Neural progenitor cell (in vitro differentiated cells): ENCODE results near the gene KERA. TPM values are rescaled to one million over a fixed set of nuclear protein-coding genes. Genes with fewer than 3 reads are reported as not detected.

ENCODE experiments used
- DNase-seq: peaks from one replicate; pipeline ENCODE4 v3.0.0-alpha.2; 2016; ENCODE audit warnings: low spot score
- H2AFZ ChIP-seq: fragments of 200-600 bp; sonication (generic); replicated peaks from 2 replicates; pipeline ENCODE4 v1.6.1; 2016; ENCODE audit warnings: antibody characterized with exemption
- H3F3A ChIP-seq: fragments of 200-600 bp; sonication (generic); 2 replicates; pipeline ENCODE4 v1.6.1; 2016; ENCODE audit warnings: antibody characterized with exemption, low read depth
- H3K27ac ChIP-seq: fragments of 200-600 bp; sonication (generic); 2 replicates; pipeline ENCODE4 v1.5.1; 2016; ENCODE audit warnings: mild to moderate bottlenecking
- H3K27me3 ChIP-seq: fragments of 200-600 bp; sonication (generic); 2 replicates; pipeline ENCODE4 v1.6.1; 2016; ENCODE audit warnings: mild to moderate bottlenecking, moderate library complexity
- H3K36me3 ChIP-seq: fragments of 200-600 bp; sonication (generic); 2 replicates; pipeline ENCODE4 v1.5.1; 2016
- H3K4me1 ChIP-seq: fragments of 200-600 bp; sonication (generic); 2 replicates; pipeline ENCODE4 v1.6.1; 2016; ENCODE audit warnings: mixed run types
- H3K4me2 ChIP-seq: fragments of 200-600 bp; sonication (generic); 2 replicates; pipeline ENCODE4 v1.6.1; 2016
- H3K4me3 ChIP-seq: fragments of 200-600 bp; sonication (generic); 2 replicates; pipeline ENCODE4 v1.5.1; 2016
- H3K79me2 ChIP-seq: fragments of 200-600 bp; sonication (generic); 2 replicates; pipeline ENCODE4 v1.6.1; 2016; ENCODE audit warnings: low read depth
- H3K9ac ChIP-seq: fragments of 200-600 bp; sonication (generic); 2 replicates; pipeline ENCODE4 v1.6.1; 2016
- H3K9me3 ChIP-seq: fragments of 200-600 bp; sonication (generic); 2 replicates; pipeline ENCODE4 v1.5.1; 2016; ENCODE audit warnings: low read depth
- H4K20me1 ChIP-seq: fragments of 200-600 bp; sonication (generic); 2 replicates; pipeline ENCODE4 v1.6.1; 2016; ENCODE audit warnings: low read depth
- H3K27ac Mint-ChIP-seq: 3 replicates; pipeline ENCODE4 v1.8.0; 2021; ENCODE audit warnings: mixed read lengths
- H3K27me3 Mint-ChIP-seq: 2 replicates; pipeline ENCODE4 v1.8.0; 2022; ENCODE audit warnings: low read depth, mild to moderate bottlenecking, inconsistent platforms, moderate library complexity, mixed read lengths; ENCODE audit not compliant: insufficient read depth
- H3K36me3 Mint-ChIP-seq: 3 replicates; pipeline ENCODE4 v1.8.0; 2021; ENCODE audit warnings: mixed read lengths
- H3K4me1 Mint-ChIP-seq: 3 replicates; pipeline ENCODE4 v1.8.0; 2021; ENCODE audit warnings: mixed read lengths
- H3K4me3 Mint-ChIP-seq: 3 replicates; pipeline ENCODE4 v1.8.0; 2021; ENCODE audit warnings: mild to moderate bottlenecking, moderate library complexity, mixed read lengths
- H3K9me3 Mint-ChIP-seq: 3 replicates; pipeline ENCODE4 v1.8.0; 2020; ENCODE audit warnings: mixed read lengths
- CTCF ChIP-seq: fragments of 200-600 bp; sonication (generic); IDR thresholded peaks from 2 replicates; pipeline ENCODE4 v1.5.1; 2017; ENCODE audit warnings: antibody characterized with exemption, mild to moderate bottlenecking
- EZH2 ChIP-seq: fragments of 200-600 bp; sonication (generic); IDR thresholded peaks from 2 replicates; pipeline ENCODE4 v1.6.1; 2017; ENCODE audit warnings: antibody characterized with exemption, mild to moderate bottlenecking, moderate library complexity
- EZH2phosphoT487 ChIP-seq: fragments of 200-600 bp; sonication (generic); IDR thresholded peaks from 2 replicates; pipeline ENCODE4 v1.6.1; 2017; ENCODE audit warnings: antibody characterized with exemption
- total RNA-seq: library from RNA; depleted of rRNA; stranded (reverse); fragments of >200 nt; gene quantifications from 2 replicates; pipeline ENCODE4 v1.2.3, GENCODE V29; 2015; ENCODE audit warnings: low replicate concordance

Gene KERA
- total RNA-seq, 1 donor from 2014 or later, result not detected

- Mint-ChIP-seq H3K9me3 (no peaks in the 10 kb centered on the region), H3K27me3 (peaks cover 3% of the 10 kb centered on the region), H3K4me1 (no peaks in the 10 kb centered on the region), H3K4me3 (no peak overlapping the region), H3K36me3 (no peaks in the 10 kb centered on the region), H3K27ac (no peak overlapping the region)
- H3K27me3 ChIP-seq, result no peaks in the 10 kb centered on the region
- no peak overlapping the region for H2AFZ ChIP-seq
- H3K4me3 ChIP-seq, result no peak overlapping the region
- no peaks in the 10 kb centered on the region for H4K20me1 ChIP-seq
- no peak for TF ChIP-seq EZH2
- TF ChIP-seq CTCF, result no peak
- no peak for TF ChIP-seq EZH2phosphoT487
- no peak overlapping the region for H3K4me2 ChIP-seq
- no peaks in the 10 kb centered on the region for H3K36me3 ChIP-seq
- H3K79me2 ChIP-seq, result no peaks in the 10 kb centered on the region
- no peaks in the 10 kb centered on the region for H3F3A ChIP-seq
- no peaks in the 10 kb centered on the region for H3K4me1 ChIP-seq
- no peaks in the 10 kb centered on the region for H3K9me3 ChIP-seq
- H3K9ac ChIP-seq, result no peak overlapping the region
- DNase-seq, result no peak
- H3K27ac ChIP-seq, result no peak overlapping the region
These were observed 15.1 kb upstream of the KERA start for GRCh38 chr12:91072931-91073330.

GRCh38 chr12:91070936-91071335 lies 13.1 kb upstream of the KERA start:
- no peak for DNase-seq

GRCh38 chr12:91065396-91065795 lies 7.6 kb upstream of the KERA start:
- Mint-ChIP-seq H3K9me3 (peaks cover 2% of the 10 kb centered on the region), H3K27me3 (peaks cover 3% of the 10 kb centered on the region), H3K27ac (no peak overlapping the region), H3K36me3 (no peaks in the 10 kb centered on the region), H3K4me1 (no peaks in the 10 kb centered on the region), H3K4me3 (no peak overlapping the region)
- Histone ChIP-seq H3K36me3 (no peaks in the 10 kb centered on the region), H3F3A (no peaks in the 10 kb centered on the region), H3K4me2 (no peak overlapping the region), H3K27me3 (no peaks in the 10 kb centered on the region), H3K4me3 (no peak overlapping the region), H4K20me1 (no peaks in the 10 kb centered on the region), H3K79me2 (no peaks in the 10 kb centered on the region), H2AFZ (no peak overlapping the region), H3K9me3 (no peaks in the 10 kb centered on the region), H3K4me1 (no peaks in the 10 kb centered on the region), H3K27ac (no peak overlapping the region), H3K9ac (no peak overlapping the region)
- no peak for DNase-seq
- TF ChIP-seq EZH2 (no peak), EZH2phosphoT487 (no peak), CTCF (no peak)

More at GRCh38 chr12:91070936-91071335, 13.1 kb upstream of the KERA start:
- Histone ChIP-seq H3K27me3 (no peaks in the 10 kb centered on the region), H3K4me2 (no peak overlapping the region), H3F3A (no peaks in the 10 kb centered on the region), H3K9me3 (no peaks in the 10 kb centered on the region), H3K27ac (no peak overlapping the region), H3K4me1 (no peaks in the 10 kb centered on the region), H4K20me1 (no peaks in the 10 kb centered on the region), H3K36me3 (no peaks in the 10 kb centered on the region), H3K79me2 (no peaks in the 10 kb centered on the region), H3K4me3 (no peak overlapping the region), H2AFZ (no peak overlapping the region), H3K9ac (no peak overlapping the region)
- no peaks in the 10 kb centered on the region for H3K4me1 Mint-ChIP-seq
- H3K27me3 Mint-ChIP-seq, result peaks cover 3% of the 10 kb centered on the region
- H3K4me3 Mint-ChIP-seq, result no peak overlapping the region
- TF ChIP-seq CTCF, result no peak
- no peak overlapping the region for H3K27ac Mint-ChIP-seq
- no peaks in the 10 kb centered on the region for H3K9me3 Mint-ChIP-seq
- H3K36me3 Mint-ChIP-seq, result no peaks in the 10 kb centered on the region

- no peak overlapping the region for H3K27ac ChIP-seq
- peaks cover 3% of the 10 kb centered on the region for H3K27me3 Mint-ChIP-seq
- H3K4me1 ChIP-seq, result no peaks in the 10 kb centered on the region
- H3K36me3 Mint-ChIP-seq, result no peaks in the 10 kb centered on the region
- no peak overlapping the region for H3K4me3 ChIP-seq
- no peaks in the 10 kb centered on the region for H4K20me1 ChIP-seq
- DNase-seq, result no peak
- no peaks in the 10 kb centered on the region for H3K36me3 ChIP-seq
- H3K27ac Mint-ChIP-seq, result no peak overlapping the region
- H3K79me2 ChIP-seq, result no peaks in the 10 kb centered on the region
- no peak overlapping the region for H3K4me2 ChIP-seq
- H3K4me1 Mint-ChIP-seq, result no peaks in the 10 kb centered on the region
- TF ChIP-seq EZH2phosphoT487 (no peak), EZH2 (no peak), CTCF (no peak)
- no peaks in the 10 kb centered on the region for H3K9me3 ChIP-seq
- H2AFZ ChIP-seq, result no peak overlapping the region
- H3K4me3 Mint-ChIP-seq, result no peak overlapping the region
- no peak overlapping the region for H3K9ac ChIP-seq
- H3K9me3 Mint-ChIP-seq, result peaks cover 2% of the 10 kb centered on the region
- H3K27me3 ChIP-seq, result no peaks in the 10 kb centered on the region
- no peaks in the 10 kb centered on the region for H3F3A ChIP-seq
These were observed 6.8 kb upstream of the KERA start for GRCh38 chr12:91064640-91065039.
